IPS-11a (cell line): ENCODE measurements around the gene AZGP1.
A peak's percentile ranks its signal among the peaks of the same experiment; 100 is the strongest.
"Not testable (repeated sequence)": the region's sequence is repeated elsewhere in the genome, so short reads cannot be mapped to it uniquely, and the experiment has no call there.

Source experiments
- H3K4me3 ChIP-seq: one replicate; pipeline ENCODE4 v1.5.1; 2013; ENCODE audit warnings: low read depth, low read length, control low read depth

Gene AZGP1

GRCh38 chr7:99975782-99976521 lies at the start of gene AZGP1:
Gene AZGP1, minus strand, starts transcription at chr7:99976031. Its CDS starts 11 bp downstream, at chr7:99976020.
- no peak within 1 kb of the TSS for H3K4me3 ChIP-seq

DNA sequence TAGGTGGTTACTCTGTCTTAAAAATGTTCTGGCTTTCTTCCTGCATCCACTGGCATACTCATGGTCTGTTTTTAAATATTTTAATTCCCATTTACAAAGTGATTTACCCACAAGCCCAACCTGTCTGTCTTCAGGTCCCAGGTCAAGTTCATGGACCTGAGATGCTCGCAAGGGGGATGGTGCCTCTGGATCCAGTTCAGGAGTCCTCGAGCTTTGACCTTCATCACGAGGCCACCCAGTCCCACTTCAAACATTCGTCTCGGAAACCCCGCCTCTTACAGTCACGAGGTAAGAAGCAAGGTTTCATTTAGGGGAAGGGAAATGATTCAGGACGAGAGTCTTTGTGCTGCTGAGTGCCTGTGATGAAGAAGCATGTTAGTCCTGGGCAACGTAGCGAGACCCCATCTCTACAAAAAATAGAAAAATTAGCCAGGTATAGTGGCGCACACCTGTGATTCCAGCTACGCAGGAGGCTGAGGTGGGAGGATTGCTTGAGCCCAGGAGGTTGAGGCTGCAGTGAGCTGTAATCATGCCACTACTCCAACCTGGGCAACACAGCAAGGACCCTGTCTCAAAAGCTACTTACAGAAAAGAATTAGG lies 48.3 kb upstream of the AZGP1 start:
- H3K4me3 ChIP-seq = no peak overlapping the region

GRCh38 chr7:100023526-100023925 lies 47.7 kb upstream of the AZGP1 start:
- no peak overlapping the region for H3K4me3 ChIP-seq

- H3K4me3 ChIP-seq = no peak overlapping the region
Measured at GRCh38 chr7:100022621-100023020, 46.8 kb upstream of the AZGP1 start.

DNA sequence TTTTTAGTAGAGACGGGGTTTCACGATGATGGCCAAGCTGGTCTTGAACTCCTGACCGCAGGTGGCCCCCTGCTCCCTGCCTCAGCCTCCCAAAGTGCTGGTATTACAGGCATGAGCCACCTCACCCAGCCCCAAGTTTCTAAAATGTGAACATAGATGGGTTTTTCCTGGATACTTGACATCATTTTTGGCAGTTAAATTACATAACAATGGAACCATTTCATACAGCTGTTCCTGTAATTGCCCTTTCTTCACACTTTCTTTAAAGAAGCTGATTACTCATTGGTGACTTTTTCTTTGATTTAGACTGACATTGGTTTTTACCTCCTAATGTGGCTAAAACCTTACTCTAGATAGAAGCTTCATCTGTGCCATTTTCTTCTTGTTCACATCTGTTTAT lies 45.5 kb upstream of the AZGP1 start:
- no peak overlapping the region for H3K4me3 ChIP-seq

DNA sequence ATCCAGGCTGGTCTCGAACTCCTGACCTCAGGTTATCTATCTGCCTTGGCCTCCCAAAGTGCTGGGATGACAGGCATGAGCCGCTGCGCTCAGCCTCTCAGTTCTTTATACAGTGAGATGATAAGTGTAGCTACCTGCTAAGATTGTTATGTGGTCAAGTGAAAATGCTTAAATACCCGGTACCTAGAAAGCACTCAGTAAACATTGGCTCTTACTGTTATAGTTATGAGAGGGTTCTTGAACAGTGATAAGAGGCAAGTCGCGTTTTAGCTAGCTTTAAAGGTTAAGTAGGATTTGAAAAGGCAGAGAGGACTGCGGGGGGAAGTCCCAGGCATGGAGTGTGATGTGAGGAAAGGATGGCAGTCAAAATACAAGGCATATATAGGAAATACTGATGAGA lies 44.1 kb upstream of the AZGP1 start:
- H3K4me3 ChIP-seq = no peak overlapping the region

DNA sequence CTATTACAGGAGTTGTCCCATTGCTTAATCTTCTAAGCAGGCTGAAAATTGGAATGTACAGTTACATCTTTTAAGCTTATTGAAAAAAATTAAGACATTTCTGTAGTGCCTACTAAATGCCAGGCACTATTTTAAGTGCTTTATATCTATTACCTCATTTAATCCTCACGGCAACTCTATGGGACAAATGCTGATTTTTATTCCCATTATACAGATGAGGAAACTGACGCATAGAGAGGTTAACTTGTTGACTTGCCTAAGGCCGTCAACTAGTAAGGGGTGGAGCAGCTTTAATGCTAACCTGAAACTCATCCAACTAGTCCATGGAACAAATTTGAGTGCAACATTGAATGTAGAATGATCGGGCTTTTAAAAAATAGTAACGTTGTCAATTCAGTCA lies 42.0 kb upstream of the AZGP1 start:
- H3K4me3 ChIP-seq = no peak overlapping the region

DNA sequence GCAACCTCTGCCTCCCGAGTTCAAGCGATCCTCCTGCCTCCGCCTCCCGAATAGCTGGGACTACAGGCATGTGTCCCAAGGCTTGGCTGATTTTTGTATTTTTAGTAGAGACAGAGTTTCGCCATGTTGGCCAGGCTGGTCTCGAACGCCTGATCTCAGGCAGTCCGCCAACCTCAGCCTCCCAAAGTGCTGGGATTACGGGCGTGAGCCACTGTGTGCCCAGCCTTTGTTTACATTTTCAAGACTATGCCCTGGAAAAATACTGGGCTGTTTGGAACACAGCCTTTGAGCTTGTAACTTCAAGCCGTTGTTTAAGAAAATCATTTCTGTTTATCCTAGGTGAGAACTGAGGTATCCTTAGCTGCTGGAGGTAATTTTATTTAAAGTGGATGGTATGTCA lies 41.5 kb upstream of the AZGP1 start:
- no peak overlapping the region for H3K4me3 ChIP-seq

DNA sequence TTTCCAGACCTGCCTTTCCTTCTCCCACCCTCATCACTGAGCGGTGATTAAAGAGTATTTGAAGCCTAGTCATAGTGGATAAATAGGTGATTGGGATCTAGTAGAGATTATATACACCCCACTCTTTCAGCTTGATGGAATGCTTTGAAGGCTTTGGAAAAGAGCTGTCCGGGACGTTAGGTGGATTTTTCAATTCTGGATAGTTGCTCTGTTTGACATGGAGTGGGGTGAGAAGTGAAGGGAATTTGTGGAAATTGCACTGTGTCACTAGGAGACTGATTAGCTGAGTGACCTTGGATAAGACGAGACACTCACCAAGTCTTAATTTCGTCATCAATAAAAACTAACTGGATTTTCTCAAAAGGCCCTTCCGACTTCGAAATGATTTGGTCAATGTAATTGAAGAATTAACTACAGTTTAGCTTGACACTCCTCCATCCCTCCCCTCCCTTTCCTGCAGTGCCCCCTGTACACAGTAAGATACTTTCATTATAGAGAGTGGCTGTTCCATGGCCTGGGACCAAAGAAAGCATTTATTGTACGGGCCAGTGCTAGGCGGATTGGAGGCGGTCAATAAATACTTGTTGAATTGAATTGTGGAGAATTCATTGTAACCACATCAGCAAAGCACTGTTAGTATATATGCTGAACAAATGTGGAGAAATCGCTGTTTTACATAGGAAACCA lies 40.5 kb upstream of the AZGP1 start:
- H3K4me3 ChIP-seq = peak overlapping the region; percentile 68

GRCh38 chr7:100015232-100016214 lies 39.7 kb upstream of the AZGP1 start, which contains the start of gene ZKSCAN1:
Gene ZKSCAN1, plus strand, starts transcription at chr7:100015596. Its CDS starts 7,911 bp downstream, at chr7:100023507.
- H3K4me3 ChIP-seq = peak within 1 kb of the TSS; percentile 68

- H3K4me3 ChIP-seq = no peak overlapping the region
Measured at GRCh38 chr7:100013328-100013676, 37.5 kb upstream of the AZGP1 start.

DNA sequence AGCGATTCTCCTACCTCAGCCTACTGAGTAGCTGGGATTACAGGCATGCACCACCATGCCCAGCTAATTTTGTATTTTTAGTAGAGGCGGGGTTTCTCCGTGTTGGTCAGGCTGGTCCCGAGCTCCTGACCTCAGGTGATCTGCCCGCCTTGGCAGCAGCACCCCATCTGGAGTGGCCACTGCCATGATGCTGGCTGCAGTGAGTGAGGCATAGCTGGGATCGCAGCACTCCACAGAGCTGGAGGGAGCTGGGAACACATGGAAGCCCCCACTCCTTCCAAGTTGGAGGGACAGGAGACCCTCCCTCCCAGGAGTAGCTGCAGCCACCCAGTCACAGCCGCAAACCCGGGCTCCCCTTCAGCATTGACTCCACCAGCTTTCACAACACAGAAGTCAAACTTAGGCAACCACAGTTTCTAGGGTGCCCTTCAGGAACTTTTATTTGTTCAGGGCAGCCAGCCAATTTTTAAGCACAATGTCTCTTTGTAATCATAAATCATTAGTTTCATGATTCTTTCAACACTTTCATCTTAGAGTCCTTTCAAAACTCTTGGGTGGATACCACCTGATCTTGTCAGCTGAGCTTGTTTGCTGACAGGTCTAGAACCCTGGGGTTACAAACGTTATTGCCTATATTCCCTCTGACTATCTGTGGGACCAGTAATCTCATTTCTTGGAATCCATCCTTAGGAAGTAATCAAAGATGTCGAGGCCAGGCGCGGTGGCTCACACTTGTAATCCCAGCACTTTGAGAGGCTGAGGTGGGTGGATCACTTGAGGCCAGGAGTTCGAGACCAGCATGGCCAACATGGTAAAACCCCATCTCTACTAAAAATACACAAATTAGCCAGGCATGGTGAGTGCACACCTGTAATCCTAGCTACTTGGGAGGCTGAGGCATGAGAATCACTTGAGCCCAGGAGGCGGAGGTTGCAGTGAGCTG lies 36.8 kb upstream of the AZGP1 start:
- not testable (repeated sequence) for H3K4me3 ChIP-seq

GRCh38 chr7:100011516-100011915 lies 35.7 kb upstream of the AZGP1 start:
- H3K4me3 ChIP-seq = no peak overlapping the region

DNA sequence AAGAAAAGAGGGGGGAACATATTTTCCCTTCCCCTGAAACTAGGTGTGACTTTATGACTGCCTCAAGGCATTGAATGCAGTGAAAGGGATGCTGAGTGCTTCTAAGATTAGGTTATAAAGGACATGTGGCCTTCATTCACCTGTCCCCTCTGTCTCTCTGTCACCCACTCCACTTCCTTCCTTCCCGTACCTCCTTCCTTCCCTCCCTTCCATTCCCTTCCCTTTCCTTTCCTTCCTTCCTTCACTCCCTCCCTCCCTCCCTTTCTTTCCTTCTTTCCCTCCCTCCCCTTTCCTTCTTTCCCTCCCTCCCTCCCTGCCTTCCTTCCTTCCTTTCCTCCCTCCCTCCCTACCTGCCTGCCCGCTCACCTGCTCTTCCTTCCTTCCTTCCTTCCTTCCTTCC lies 35.1 kb upstream of the AZGP1 start:
- H3K4me3 ChIP-seq = no peak overlapping the region

GRCh38 chr7:100009952-100010351 lies 34.1 kb upstream of the AZGP1 start:
- not testable (repeated sequence) for H3K4me3 ChIP-seq

DNA sequence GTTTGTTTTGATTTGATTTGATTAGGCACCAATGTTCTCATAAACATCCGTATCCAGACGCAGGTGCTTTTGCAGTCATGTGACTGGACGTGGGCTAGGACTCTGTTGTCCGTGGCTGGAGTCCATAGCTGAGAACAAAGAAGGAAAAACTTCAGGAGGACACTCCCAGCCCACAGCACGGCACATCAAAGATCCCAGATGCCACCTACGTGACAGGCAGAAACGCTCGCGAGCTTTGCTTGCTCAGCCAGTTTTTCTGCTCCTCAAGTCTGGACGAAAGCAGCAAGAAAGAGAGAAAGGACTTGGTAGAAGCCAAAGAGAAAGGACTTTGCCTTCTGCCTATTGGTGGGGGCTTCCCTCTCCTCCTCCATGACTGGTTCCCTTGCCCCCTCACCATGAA lies 32.7 kb upstream of the AZGP1 start:
- no peak overlapping the region for H3K4me3 ChIP-seq

DNA sequence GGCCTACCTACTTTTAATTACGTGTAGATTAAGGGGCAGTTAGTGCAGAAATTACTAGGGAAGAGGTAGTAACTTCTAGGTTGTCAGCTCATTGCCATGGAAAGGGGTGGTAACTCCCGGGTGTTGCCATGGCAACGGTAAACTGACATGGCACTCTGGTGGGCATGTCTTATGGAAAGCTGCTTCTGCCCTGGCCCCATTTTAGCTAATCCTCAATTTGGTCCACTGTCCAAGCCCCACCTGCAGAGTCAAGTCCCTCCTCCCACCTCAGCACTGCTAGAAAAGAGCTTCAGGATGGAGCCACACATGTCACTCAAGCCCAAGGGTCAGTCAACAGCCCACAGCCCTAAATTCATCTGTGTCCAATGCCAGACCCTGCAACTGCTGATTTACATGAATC lies 32.1 kb upstream of the AZGP1 start:
- H3K4me3 ChIP-seq = no peak overlapping the region

GRCh38 chr7:100003711-100004661 lies 28.2 kb upstream of the AZGP1 start:
- no peak overlapping the region for H3K4me3 ChIP-seq

- no peak overlapping the region for H3K4me3 ChIP-seq
Measured at GRCh38 chr7:100000239-100000638, 24.4 kb upstream of the AZGP1 start.
